HepG2 (cell line): Measurements from ENCODE around the gene PTPN13.

ENCODE experiments used
- AKNA ChIP-seq: sonication (generic); formaldehyde crosslinking; IDR thresholded peaks from 2 replicates; pipeline ENCODE4 v1.4.0; 2020; ENCODE audit warnings: missing genetic modification reagents, borderline replicate concordance
- BHLHE40 ChIP-seq: IDR thresholded peaks from 2 replicates; pipeline ENCODE4 v1.6.1; 2011; ENCODE audit warnings: low read length, improper control_type of control experiment
- ELF1 ChIP-seq: sonication (generic); formaldehyde crosslinking; IDR thresholded peaks from 2 replicates; pipeline ENCODE4 v1.4.0; 2020; ENCODE audit warnings: missing genetic modification reagents
- GMEB2 ChIP-seq: IDR thresholded peaks from 2 replicates; pipeline ENCODE4 v1.6.1; 2016; ENCODE audit warnings: missing biosample characterization, missing genetic modification reagents, low read depth
- KDM2A ChIP-seq: sonication (generic); formaldehyde crosslinking; IDR thresholded peaks from 2 replicates; pipeline ENCODE4 v1.4.0; 2020; ENCODE audit warnings: low read depth, missing genetic modification reagents, borderline replicate concordance
- POLR2A ChIP-seq, 2 experiments: IDR thresholded peaks; 2 replicates each; pipeline ENCODE4 v1.6.1; 2011; ENCODE audit warnings: low read depth in 2 of 2, low read length in 2 of 2, mild to moderate bottlenecking in 1 of 2, moderate library complexity in 1 of 2; ENCODE audit not compliant: insufficient read depth in 1 of 2
- ZBTB2 ChIP-seq: sonication (generic); formaldehyde crosslinking; IDR thresholded peaks from 2 replicates; pipeline ENCODE4 v1.8.0; 2022; ENCODE audit warnings: low read depth, missing genetic modification reagents
- ZNF790 ChIP-seq: sonication (generic); formaldehyde crosslinking; IDR thresholded peaks from 2 replicates; pipeline ENCODE4 v1.8.0; 2022; ENCODE audit warnings: missing genetic modification reagents, mild to moderate bottlenecking, borderline replicate concordance
- TF ChIP-seq, protein P1 (sequence below): IDR thresholded peaks from 2 replicates; pipeline ENCODE4 v1.6.1; 2016
- TF ChIP-seq, protein P2 (sequence below): sonication (generic); formaldehyde crosslinking; IDR thresholded peaks from 2 replicates; pipeline ENCODE4 v1.4.0; 2020; ENCODE audit warnings: missing genetic modification reagents
- TF ChIP-seq, protein P3 (sequence below): sonication (generic); formaldehyde crosslinking; IDR thresholded peaks from 2 replicates; pipeline ENCODE4 v1.5.0; 2020; ENCODE audit warnings: mild to moderate bottlenecking, missing genetic modification reagents, moderate library complexity

GRCh38 chr4:86615501-86615900, 21.4 kb downstream of the PTPN13 start:
- TF ChIP-seq ZBTB2, result no peak
- TF ChIP-seq, protein P1, sequence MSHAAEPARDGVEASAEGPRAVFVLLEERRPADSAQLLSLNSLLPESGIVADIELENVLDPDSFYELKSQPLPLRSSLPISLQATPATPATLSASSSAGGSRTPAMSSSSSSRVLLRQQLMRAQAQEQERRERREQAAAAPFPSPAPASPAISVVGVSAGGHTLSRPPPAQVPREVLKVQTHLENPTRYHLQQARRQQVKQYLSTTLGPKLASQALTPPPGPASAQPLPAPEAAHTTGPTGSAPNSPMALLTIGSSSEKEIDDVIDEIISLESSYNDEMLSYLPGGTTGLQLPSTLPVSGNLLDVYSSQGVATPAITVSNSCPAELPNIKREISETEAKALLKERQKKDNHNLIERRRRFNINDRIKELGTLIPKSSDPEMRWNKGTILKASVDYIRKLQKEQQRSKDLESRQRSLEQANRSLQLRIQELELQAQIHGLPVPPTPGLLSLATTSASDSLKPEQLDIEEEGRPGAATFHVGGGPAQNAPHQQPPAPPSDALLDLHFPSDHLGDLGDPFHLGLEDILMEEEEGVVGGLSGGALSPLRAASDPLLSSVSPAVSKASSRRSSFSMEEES (CRISPR knock-in tag), result no peak
- TF ChIP-seq GMEB2 (CRISPR knock-in tag), result no peak
- no peak for TF ChIP-seq KDM2A (CRISPR knock-in tag)
- TF ChIP-seq, protein P2, sequence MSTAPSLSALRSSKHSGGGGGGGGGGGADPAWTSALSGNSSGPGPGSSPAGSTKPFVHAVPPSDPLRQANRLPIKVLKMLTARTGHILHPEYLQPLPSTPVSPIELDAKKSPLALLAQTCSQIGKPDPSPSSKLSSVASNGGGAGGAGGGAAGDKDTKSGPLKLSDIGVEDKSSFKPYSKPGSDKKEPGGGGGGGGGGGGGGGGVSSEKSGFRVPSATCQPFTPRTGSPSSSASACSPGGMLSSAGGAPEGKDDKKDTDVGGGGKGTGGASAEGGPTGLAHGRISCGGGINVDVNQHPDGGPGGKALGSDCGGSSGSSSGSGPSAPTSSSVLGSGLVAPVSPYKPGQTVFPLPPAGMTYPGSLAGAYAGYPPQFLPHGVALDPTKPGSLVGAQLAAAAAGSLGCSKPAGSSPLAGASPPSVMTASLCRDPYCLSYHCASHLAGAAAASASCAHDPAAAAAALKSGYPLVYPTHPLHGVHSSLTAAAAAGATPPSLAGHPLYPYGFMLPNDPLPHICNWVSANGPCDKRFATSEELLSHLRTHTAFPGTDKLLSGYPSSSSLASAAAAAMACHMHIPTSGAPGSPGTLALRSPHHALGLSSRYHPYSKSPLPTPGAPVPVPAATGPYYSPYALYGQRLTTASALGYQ, result no peak
- TF ChIP-seq, protein P3, sequence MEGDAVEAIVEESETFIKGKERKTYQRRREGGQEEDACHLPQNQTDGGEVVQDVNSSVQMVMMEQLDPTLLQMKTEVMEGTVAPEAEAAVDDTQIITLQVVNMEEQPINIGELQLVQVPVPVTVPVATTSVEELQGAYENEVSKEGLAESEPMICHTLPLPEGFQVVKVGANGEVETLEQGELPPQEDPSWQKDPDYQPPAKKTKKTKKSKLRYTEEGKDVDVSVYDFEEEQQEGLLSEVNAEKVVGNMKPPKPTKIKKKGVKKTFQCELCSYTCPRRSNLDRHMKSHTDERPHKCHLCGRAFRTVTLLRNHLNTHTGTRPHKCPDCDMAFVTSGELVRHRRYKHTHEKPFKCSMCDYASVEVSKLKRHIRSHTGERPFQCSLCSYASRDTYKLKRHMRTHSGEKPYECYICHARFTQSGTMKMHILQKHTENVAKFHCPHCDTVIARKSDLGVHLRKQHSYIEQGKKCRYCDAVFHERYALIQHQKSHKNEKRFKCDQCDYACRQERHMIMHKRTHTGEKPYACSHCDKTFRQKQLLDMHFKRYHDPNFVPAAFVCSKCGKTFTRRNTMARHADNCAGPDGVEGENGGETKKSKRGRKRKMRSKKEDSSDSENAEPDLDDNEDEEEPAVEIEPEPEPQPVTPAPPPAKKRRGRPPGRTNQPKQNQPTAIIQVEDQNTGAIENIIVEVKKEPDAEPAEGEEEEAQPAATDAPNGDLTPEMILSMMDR (CRISPR knock-in tag), result no peak
- no peak for TF ChIP-seq POLR2A (IDR thresholded peaks at IDR 0.05; ENCODE audit: insufficient read depth in 1 of 2, low read depth in 2 of 2, low read length in 2 of 2)
- TF ChIP-seq ZNF790, result no peak
- TF ChIP-seq ELF1 (CRISPR knock-in tag), result no peak
- TF ChIP-seq BHLHE40, result no peak
- no peak for TF ChIP-seq AKNA (CRISPR knock-in tag)
